Endothelial cell (in vitro differentiated cells): ENCODE data around the gene CD247. TPM values are rescaled to one million over a fixed set of nuclear protein-coding genes. Genes with fewer than 3 reads are reported as not detected.

Experiments
- DNase-seq: peaks from one replicate; pipeline ENCODE4 v3.0.0; 2021; ENCODE audit warnings: low spot score
- H3K27ac Mint-ChIP-seq: one replicate; pipeline ENCODE4 v1.8.0; 2021; ENCODE audit warnings: mixed read lengths, inconsistent platforms; ENCODE audit not compliant: unreplicated experiment
- H3K27me3 Mint-ChIP-seq: one replicate; pipeline ENCODE4 v1.8.0; 2021; ENCODE audit warnings: mild to moderate bottlenecking, moderate library complexity, mixed read lengths, inconsistent platforms; ENCODE audit not compliant: unreplicated experiment
- H3K36me3 Mint-ChIP-seq: one replicate; pipeline ENCODE4 v1.8.0; 2021; ENCODE audit warnings: mild to moderate bottlenecking, low read depth, mixed read lengths, inconsistent platforms; ENCODE audit not compliant: unreplicated experiment
- H3K4me1 Mint-ChIP-seq: one replicate; pipeline ENCODE4 v1.8.0; 2021; ENCODE audit warnings: mild to moderate bottlenecking, mixed read lengths, inconsistent platforms; ENCODE audit not compliant: unreplicated experiment
- H3K4me3 Mint-ChIP-seq: one replicate; pipeline ENCODE4 v1.8.0; 2021; ENCODE audit warnings: mild to moderate bottlenecking, mixed read lengths, inconsistent platforms; ENCODE audit not compliant: unreplicated experiment
- H3K9me3 Mint-ChIP-seq: one replicate; pipeline ENCODE4 v1.8.0; 2021; ENCODE audit warnings: mixed read lengths, inconsistent platforms; ENCODE audit not compliant: unreplicated experiment
- CTCF ChIP-seq: fragments of 200-600 bp; sonication (generic); IDR thresholded peaks from one replicate; pipeline ENCODE4 v1.5.0; 2021; ENCODE audit warnings: antibody characterized with exemption; ENCODE audit not compliant: unreplicated experiment
- total RNA-seq: library from RNA; stranded (reverse); fragmentation: NEBNext Ultra II Directional; extraction: Animal tissue kit (Norgen Biotek cat#: 25700); gene quantifications from one replicate; pipeline ENCODE4 v1.2.1, GENCODE V29; 2021; ENCODE audit not compliant: unreplicated experiment

The CD247 gene
- total RNA-seq, 1 donor from 2014 or later, result not detected

- TF ChIP-seq CTCF, result peak; percentile 60
- Mint-ChIP-seq H3K27ac (no peak overlapping the region), H3K27me3 (no peaks in the 10 kb centered on the region), H3K36me3 (peaks cover 11% of the 10 kb centered on the region), H3K9me3 (no peaks in the 10 kb centered on the region), H3K4me3 (no peak overlapping the region), H3K4me1 (peaks cover 20% of the 10 kb centered on the region)
- peak; percentile 46 for DNase-seq
Measured at GRCh38 chr1:167401260-167401873, 117.0 kb downstream of the CD247 start.

GRCh38 chr1:167400359-167400953 is 117.9 kb downstream of the CD247 start:
- Mint-ChIP-seq H3K9me3 (no peaks in the 10 kb centered on the region), H3K4me3 (no peak overlapping the region), H3K36me3 (peaks cover 11% of the 10 kb centered on the region), H3K27ac (no peak overlapping the region), H3K4me1 (peaks cover 20% of the 10 kb centered on the region), H3K27me3 (no peaks in the 10 kb centered on the region)
- no peak for DNase-seq
- TF ChIP-seq CTCF, result no peak

- H3K36me3 Mint-ChIP-seq, result no peaks in the 10 kb centered on the region
Measured at GRCh38 chr1:167392200-167392696, 126.1 kb downstream of the CD247 start.

GRCh38 chr1:167388976-167389375 is 129.4 kb downstream of the CD247 start:
- TF ChIP-seq CTCF, result no peak
- no peak overlapping the region for H3K27ac Mint-ChIP-seq
- peaks cover 4% of the 10 kb centered on the region for H3K36me3 Mint-ChIP-seq
- no peaks in the 10 kb centered on the region for H3K9me3 Mint-ChIP-seq
- no peaks in the 10 kb centered on the region for H3K27me3 Mint-ChIP-seq
- no peak for DNase-seq
- no peaks in the 10 kb centered on the region for H3K4me1 Mint-ChIP-seq
- no peak overlapping the region for H3K4me3 Mint-ChIP-seq

More at GRCh38 chr1:167392200-167392696, 126.1 kb downstream of the CD247 start:
- Mint-ChIP-seq H3K27me3 (no peaks in the 10 kb centered on the region), H3K27ac (no peak overlapping the region), H3K4me1 (no peaks in the 10 kb centered on the region), H3K4me3 (no peak overlapping the region), H3K9me3 (no peaks in the 10 kb centered on the region)
- no peak for DNase-seq
- TF ChIP-seq CTCF, result no peak

- Mint-ChIP-seq H3K36me3 (peaks cover 4% of the 10 kb centered on the region), H3K9me3 (no peaks in the 10 kb centered on the region), H3K27ac (no peak overlapping the region), H3K4me3 (no peak overlapping the region), H3K27me3 (no peaks in the 10 kb centered on the region), H3K4me1 (no peaks in the 10 kb centered on the region)
- DNase-seq, result no peak
- no peak for TF ChIP-seq CTCF
Measured at GRCh38 chr1:167387251-167387910, 130.9 kb downstream of the CD247 start.
